Bronchial epithelial cell (primary cell): ENCODE measurements around the gene ARMCX5. TPM values are rescaled to one million over a fixed set of nuclear protein-coding genes. Genes with fewer than 3 reads are reported as not detected.

ENCODE experiments used
- DNase-seq: peaks from one replicate; pipeline ENCODE4 v3.0.0-alpha.2; 2010; ENCODE audit warnings: low read depth
- FAIRE-seq: peaks from 2 replicates; lab custom pipeline; 2011; peaks lifted over from hg19 to GRCh38; lab: Jason Lieb, UNC
- H3K27me3 ChIP-seq: 2 replicates; pipeline ENCODE4 v1.5.1; 2011; ENCODE audit warnings: low read length; ENCODE audit not compliant: control insufficient read depth, insufficient read depth
- H3K36me3 ChIP-seq: 2 replicates; pipeline ENCODE4 v1.5.1; 2011; ENCODE audit warnings: low read length; ENCODE audit not compliant: control insufficient read depth, insufficient read depth
- H3K4me3 ChIP-seq: 2 replicates; pipeline ENCODE4 v1.5.1; 2011; ENCODE audit warnings: mild to moderate bottlenecking, low read depth, low read length, control low read depth
- total RNA-seq: library from RNA; depleted of rRNA; stranded (reverse); fragments of >200 nt; gene quantifications from 2 replicates; pipeline ENCODE4 v1.2.1, GENCODE V29; 2014
- TF ChIP-seq, protein P1 (sequence below): IDR thresholded peaks from 2 replicates; pipeline ENCODE4 v1.5.1; 2011; ENCODE audit warnings: mild to moderate bottlenecking, moderate library complexity, low read length, control low read depth, inconsistent platforms; ENCODE audit not compliant: insufficient read depth, severe bottlenecking

ARMCX5 gene
- total RNA-seq, 1 donor from 2014 or later: 17.4 TPM

- H3K36me3 ChIP-seq: peaks cover 5% of the 10 kb centered on the region
- no peaks in the 10 kb centered on the region for H3K27me3 ChIP-seq
- DNase-seq (peak; percentile 15), FAIRE-seq (no peak)
- peak overlapping the region; percentile 62 for H3K4me3 ChIP-seq
- TF ChIP-seq, protein P1, sequence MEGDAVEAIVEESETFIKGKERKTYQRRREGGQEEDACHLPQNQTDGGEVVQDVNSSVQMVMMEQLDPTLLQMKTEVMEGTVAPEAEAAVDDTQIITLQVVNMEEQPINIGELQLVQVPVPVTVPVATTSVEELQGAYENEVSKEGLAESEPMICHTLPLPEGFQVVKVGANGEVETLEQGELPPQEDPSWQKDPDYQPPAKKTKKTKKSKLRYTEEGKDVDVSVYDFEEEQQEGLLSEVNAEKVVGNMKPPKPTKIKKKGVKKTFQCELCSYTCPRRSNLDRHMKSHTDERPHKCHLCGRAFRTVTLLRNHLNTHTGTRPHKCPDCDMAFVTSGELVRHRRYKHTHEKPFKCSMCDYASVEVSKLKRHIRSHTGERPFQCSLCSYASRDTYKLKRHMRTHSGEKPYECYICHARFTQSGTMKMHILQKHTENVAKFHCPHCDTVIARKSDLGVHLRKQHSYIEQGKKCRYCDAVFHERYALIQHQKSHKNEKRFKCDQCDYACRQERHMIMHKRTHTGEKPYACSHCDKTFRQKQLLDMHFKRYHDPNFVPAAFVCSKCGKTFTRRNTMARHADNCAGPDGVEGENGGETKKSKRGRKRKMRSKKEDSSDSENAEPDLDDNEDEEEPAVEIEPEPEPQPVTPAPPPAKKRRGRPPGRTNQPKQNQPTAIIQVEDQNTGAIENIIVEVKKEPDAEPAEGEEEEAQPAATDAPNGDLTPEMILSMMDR: no peak
These were observed 750 bp downstream of the ARMCX5 start for GRCh38 chrX:102599951-102600579.

DNA sequence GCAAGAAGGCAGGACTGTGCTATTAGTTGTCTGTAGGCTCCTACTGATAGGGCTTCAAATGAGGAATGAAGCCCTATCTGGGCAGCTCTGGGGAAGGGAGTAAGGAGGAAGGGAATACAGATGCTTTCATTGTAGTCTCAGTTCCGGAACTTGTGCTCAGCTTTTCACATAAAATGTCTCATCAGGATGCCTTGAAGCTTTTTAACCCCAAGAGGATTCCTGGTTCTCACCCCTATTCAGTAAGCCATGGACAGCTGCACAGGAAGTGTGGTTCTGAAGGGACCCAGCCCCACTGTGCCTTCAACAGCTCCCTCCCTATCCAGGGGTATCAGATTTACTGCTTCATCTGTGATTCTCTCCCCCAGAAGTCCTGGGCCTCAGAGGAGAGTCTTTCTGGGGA, 5.0 kb downstream of the ARMCX5 start:
- Histone ChIP-seq H3K36me3 (peaks cover 5% of the 10 kb centered on the region), H3K4me3 (no peak overlapping the region), H3K27me3 (no peaks in the 10 kb centered on the region)
- TF ChIP-seq, protein P1: no peak
- FAIRE-seq (no peak), DNase-seq (no peak)

- no peaks in the 10 kb centered on the region for H3K27me3 ChIP-seq
- no peak for FAIRE-seq
- H3K4me3 ChIP-seq: no peak overlapping the region
- peaks cover 5% of the 10 kb centered on the region for H3K36me3 ChIP-seq
- TF ChIP-seq, protein P1: no peak
- DNase-seq: no peak
These were observed 6.8 kb downstream of the ARMCX5 start for GRCh38 chrX:102606115-102606514.

GRCh38 chrX:102610905-102611304, 11.6 kb downstream of the ARMCX5 start:
- DNase-seq (no peak), FAIRE-seq (no peak)
- H3K4me3 ChIP-seq: no peak overlapping the region
- H3K36me3 ChIP-seq: no peaks in the 10 kb centered on the region
- TF ChIP-seq, protein P1: no peak
- H3K27me3 ChIP-seq: no peaks in the 10 kb centered on the region

DNA sequence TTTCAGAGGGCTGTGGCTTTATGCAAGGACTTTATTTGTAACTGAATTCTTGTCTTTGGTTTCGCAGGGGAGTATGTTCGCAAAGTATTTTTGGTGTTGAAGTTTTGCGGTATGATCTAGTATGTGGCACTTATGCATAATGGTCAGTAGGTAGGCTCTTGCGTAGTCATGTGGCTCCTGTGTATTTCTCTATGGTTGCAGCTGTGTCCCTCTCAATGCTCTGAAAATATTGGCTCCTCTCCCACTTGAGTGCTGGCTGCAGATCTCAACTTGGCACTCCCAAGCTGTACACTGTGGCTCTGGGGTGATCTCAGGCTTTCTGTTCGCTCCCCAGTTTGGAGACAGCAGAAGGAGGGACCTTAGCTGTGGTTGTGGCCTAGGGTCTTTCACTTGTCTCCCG, 24.8 kb downstream of the ARMCX5 start:
- no peaks in the 10 kb centered on the region for H3K36me3 ChIP-seq
- TF ChIP-seq, protein P1: no peak
- H3K4me3 ChIP-seq: no peak overlapping the region
- DNase-seq (no peak), FAIRE-seq (peak; percentile 88)
- H3K27me3 ChIP-seq: no peaks in the 10 kb centered on the region

- no peak for FAIRE-seq
- no peak for DNase-seq
- Histone ChIP-seq H3K27me3 (no peaks in the 10 kb centered on the region), H3K4me3 (no peak overlapping the region), H3K36me3 (no peaks in the 10 kb centered on the region)
- TF ChIP-seq, protein P1: no peak
These were observed 28.3 kb downstream of the ARMCX5 start for GRCh38 chrX:102627640-102628039.
